Activated CD4-positive, alpha-beta memory T cell treated with anti-CD3 and anti-CD28 coated beads, Interleukin-2, amount 10 ng/mL, durations not matched to agents 7 days and 5 days (primary cell): ENCODE results near the gene YJEFN3. TPM values are rescaled to one million over a fixed set of nuclear protein-coding genes. Genes with fewer than 3 reads are reported as not detected.

Experiments
- CTCF ChIA-PET: fragments of 350-600 bp; sonication (Branson Sonifier 250); formaldehyde crosslinking; loops from one replicate; lab custom pipeline; 2021; ENCODE audit warnings: antibody characterized with exemption, inconsistent platforms; lab: Charles Lee
- POLR2A ChIA-PET: fragments of 350-600 bp; sonication (Branson Sonifier 250); formaldehyde crosslinking; loops from one replicate; lab custom pipeline; 2021; ENCODE audit warnings: antibody characterized with exemption; lab: Charles Lee
- DNase-seq: peaks from one replicate; pipeline ENCODE4 v3.0.0-alpha.2; 2020
- H3K27ac Mint-ChIP-seq: one replicate; pipeline ENCODE4 v1.8.0; 2021; ENCODE audit warnings: mild to moderate bottlenecking, mixed read lengths
- H3K27me3 Mint-ChIP-seq: one replicate; pipeline ENCODE4 v1.8.0; 2021; ENCODE audit warnings: mixed read lengths
- H3K36me3 Mint-ChIP-seq: one replicate; pipeline ENCODE4 v1.8.0; 2021; ENCODE audit warnings: low read depth, mixed read lengths
- H3K4me1 Mint-ChIP-seq: one replicate; pipeline ENCODE4 v1.8.0; 2021; ENCODE audit warnings: mixed read lengths
- H3K4me3 Mint-ChIP-seq: one replicate; pipeline ENCODE4 v1.8.0; 2021; ENCODE audit warnings: mild to moderate bottlenecking, mixed read lengths
- H3K9me3 Mint-ChIP-seq: one replicate; pipeline ENCODE4 v1.8.0; 2021; ENCODE audit warnings: mixed read lengths
- total RNA-seq, 2 experiments: library from RNA; stranded (reverse); gene quantifications; one replicate each; pipeline ENCODE4 v1.2.3, GENCODE V29; 2021

YJEFN3 gene
- total RNA-seq, 2 experiments from 2014 or later: 8.2 to 8.7 TPM

DNA sequence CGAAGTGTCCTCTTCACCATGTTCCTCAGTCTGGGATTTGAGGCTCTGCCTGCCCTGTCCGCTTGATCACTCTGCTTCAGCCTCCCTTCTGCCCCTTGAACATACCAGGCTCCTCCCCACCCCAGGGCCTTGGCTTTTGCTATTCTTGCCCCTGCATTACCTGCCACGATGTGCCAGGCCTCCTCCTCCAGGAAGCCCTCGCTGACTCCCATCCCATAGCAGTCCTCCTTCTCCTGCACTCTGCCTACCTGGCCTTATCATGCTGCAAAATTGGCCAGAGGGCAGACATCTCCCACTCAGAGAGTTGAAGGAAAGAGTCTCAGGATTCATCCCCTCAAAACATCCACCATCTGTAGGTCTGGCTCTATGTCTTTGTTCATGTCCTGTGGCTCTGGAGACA lies 2.2 kb downstream of the YJEFN3 start:
- peaks cover 23% of the 10 kb centered on the region for H3K36me3 Mint-ChIP-seq
- CTCF ChIA-PET: interaction anchor here (0.7 to 3.2 kb wide), 13 partner anchors 15 to 341 kb away, joined by 3 to 34 read pairs (median 7); partner anchors contain the start of genes GMIP, NDUFA13 and TSSK6
- no peak overlapping the region for H3K4me3 Mint-ChIP-seq
- H3K27me3 Mint-ChIP-seq: no peaks in the 10 kb centered on the region
- no peak overlapping the region for H3K27ac Mint-ChIP-seq
- no peaks in the 10 kb centered on the region for H3K9me3 Mint-ChIP-seq
- no peak for DNase-seq
- H3K4me1 Mint-ChIP-seq: peaks cover 7% of the 10 kb centered on the region
- POLR2A ChIA-PET: interaction anchor here (1.0 to 2.8 kb wide), 6 partner anchors 15 to 132 kb away, joined by 3 to 22 read pairs (median 8); partner anchors contain the start of genes ATP13A1, GMIP, NDUFA13 and TSSK6

DNA sequence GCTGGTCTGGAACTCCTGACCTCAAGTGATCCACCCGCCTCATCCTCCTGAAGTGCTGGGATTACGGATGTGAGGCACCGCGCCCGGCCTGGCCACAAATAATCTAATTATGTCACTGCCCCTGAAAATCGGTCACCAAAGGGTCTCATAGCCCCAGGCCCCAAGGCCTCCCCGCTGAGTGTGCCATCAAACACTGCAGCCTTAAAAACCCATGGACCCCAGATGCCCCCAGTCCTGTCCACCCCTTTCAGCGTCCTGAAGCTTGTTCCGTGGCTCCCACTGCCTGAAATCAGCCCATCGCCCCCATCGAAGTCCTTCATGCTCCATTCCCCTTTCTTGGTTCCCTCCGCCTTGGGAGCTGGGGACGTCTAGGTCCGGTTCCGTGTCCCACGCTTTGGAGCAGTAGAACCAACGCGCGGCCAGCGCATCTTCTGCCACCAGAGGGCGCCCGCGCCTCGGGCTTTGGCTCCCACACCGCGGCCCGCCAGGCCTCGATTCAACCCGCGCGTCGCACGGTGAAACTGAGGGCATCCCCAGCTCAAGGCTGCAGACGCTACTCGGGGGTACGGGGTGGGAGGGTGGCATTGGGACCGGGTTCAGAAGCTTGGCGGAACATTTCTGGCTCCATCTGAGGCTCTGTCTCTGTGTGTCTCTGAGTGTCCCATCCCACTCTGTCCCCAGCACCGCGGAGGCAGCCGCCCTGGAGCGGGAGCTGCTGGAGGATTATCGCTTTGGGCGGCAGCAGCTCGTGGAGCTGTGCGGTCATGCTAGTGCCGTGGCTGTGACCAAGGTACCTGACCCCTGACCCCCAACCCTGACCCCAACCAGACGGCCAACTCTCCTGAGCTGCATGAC lies 3.5 kb downstream of the YJEFN3 start:
- Mint-ChIP-seq H3K36me3 (peaks cover 15% of the 10 kb centered on the region), H3K4me1 (peaks cover 9% of the 10 kb centered on the region), H3K9me3 (no peaks in the 10 kb centered on the region), H3K27me3 (peaks cover 3% of the 10 kb centered on the region), H3K27ac (no peak overlapping the region), H3K4me3 (no peak overlapping the region)
- CTCF ChIA-PET: interaction anchor here (0.5 to 3.2 kb wide), 35 partner anchors 9 to 427 kb away, joined by 3 to 34 read pairs (median 3); partner anchors contain the start of genes GMIP, NDUFA13, TSSK6 and ZNF101
- POLR2A ChIA-PET: interaction anchor here (0.6 to 2.8 kb wide), 18 partner anchors 15 to 137 kb away, joined by 3 to 22 read pairs (median 4); partner anchors contain the start of genes ATP13A1, GMIP, NDUFA13 and PBX4
- peak; percentile 86 for DNase-seq

DNA sequence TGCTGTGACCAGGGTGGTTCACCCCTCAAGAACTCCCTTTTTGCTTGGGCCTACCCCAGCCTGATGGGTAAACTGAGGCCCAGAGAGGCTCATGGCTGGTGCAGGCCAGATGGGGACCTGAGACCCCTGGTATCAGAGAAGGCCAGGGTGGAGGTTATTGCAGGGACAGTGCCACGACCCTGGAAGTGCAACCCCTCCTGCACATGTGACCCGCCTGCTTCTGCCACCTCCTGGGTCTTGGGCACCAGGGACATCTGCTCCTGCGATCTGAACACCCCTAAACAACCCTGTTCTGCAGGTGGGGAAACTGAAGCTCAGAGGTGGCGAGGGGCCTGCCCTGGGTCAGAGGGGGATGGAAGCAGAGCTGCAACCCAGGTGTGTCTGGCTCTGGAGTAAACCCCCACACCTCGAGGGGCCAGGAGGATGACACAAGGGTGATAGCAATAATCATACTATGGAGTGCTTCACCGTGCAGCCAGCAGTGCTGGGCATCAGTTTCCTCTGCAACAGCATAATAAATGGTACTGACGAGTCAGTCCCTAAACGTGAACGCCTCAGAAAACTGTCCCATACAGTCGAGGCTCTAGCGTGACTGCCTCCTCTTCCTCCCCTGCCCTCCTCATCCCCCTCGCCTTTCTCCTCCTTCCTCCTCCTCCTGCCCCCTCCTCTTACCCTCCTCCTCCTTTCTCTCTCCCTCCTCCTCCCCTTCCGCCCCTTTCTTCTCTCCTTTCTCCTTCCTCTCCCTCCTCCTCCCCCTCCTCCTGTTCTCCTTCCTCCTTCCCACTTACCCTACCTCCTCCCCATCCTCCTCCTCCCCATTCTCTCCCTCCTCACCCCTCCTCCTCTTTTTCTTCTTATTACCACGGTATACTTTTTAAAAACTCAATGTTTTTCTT lies 4.3 kb downstream of the YJEFN3 start:
- no peak overlapping the region for H3K27ac Mint-ChIP-seq

DNA sequence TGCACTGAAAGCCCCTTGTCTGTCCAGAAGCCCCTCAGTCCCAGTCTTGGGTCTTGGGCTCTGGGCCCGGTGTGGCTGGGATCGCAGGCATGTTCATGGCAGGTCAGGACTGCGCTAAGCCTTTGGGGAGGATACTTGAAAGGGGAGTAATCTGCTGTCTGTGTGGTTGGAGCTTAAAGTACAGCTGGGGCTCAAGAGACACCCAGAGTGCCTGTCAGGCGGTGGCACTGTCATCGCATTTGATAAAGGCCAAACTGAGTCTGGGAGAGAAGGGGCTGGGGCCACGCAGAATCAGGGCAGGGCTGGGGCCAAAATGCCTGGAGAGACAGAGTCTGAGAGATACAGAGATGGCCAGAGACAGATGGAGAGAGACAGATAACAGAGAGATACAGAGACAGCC lies 5.1 kb downstream of the YJEFN3 start:
- H3K4me3 Mint-ChIP-seq: no peak overlapping the region
- H3K27ac Mint-ChIP-seq: no peak overlapping the region
- H3K4me1 Mint-ChIP-seq: peaks cover 19% of the 10 kb centered on the region
- H3K27me3 Mint-ChIP-seq: peaks cover 13% of the 10 kb centered on the region
- no peaks in the 10 kb centered on the region for H3K9me3 Mint-ChIP-seq
- ChIA-PET CTCF (interaction anchor here (3.0 kb wide), 1 partner anchor 57 kb away, joined by 11 read pairs; no protein-coding TSS in a partner anchor), POLR2A (interaction anchor here (0.6 to 2.8 kb wide), 3 partner anchors 110 to 304 kb away, joined by 3 to 19 read pairs (median 3); partner anchors contain the start of genes ATP13A1 and GMIP)
- H3K36me3 Mint-ChIP-seq: peaks cover 11% of the 10 kb centered on the region
- DNase-seq: no peak

More for the DNA sequence above, 4.3 kb downstream of the YJEFN3 start:
- Mint-ChIP-seq H3K9me3 (no peaks in the 10 kb centered on the region), H3K4me3 (no peak overlapping the region), H3K4me1 (peaks cover 14% of the 10 kb centered on the region), H3K36me3 (peaks cover 12% of the 10 kb centered on the region), H3K27me3 (peaks cover 8% of the 10 kb centered on the region)
- POLR2A ChIA-PET: interaction anchor here (0.6 to 2.8 kb wide), 17 partner anchors 14 to 304 kb away, joined by 3 to 22 read pairs (median 4); partner anchors contain the start of genes ATP13A1, GMIP, NDUFA13 and TSSK6
- CTCF ChIA-PET: interaction anchor here (0.5 to 3.2 kb wide), 27 partner anchors 8 to 426 kb away, joined by 3 to 34 read pairs (median 4); partner anchors contain the start of genes GMIP, NDUFA13, TSSK6 and ZNF101
- DNase-seq: no peak

DNA sequence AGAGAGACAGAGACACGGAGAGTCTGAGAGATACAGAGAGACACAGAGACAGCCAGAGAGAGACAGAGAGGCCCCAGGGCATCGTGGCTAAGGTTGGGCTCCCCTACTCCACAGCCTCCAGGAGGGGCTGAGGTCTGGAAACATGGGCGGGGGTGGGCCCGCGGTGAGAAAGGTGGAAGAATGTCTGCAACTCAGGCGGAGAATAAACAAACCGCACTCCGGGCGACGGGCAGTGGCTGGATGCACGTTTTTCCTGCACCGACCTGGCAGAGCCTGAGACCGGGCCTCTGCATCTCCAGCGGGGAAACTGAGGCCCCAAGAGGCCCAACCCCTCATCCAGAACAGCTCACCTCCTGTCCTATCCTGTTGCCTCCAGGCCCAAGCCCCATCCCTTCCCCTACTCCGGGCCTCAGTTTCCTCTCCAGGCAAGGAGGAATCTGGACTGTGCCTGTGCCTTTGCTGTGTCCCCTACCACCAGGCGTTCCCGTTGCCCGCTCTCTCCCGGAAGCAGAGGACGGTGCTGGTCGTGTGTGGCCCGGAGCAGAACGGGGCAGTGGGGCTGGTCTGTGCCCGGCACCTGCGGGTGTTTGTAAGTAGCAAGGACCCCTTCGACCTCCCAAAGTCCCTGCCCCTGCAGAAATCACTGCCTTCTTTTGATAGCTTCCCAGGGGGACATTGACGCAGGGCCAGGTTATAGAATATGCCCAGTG lies 6.0 kb downstream of the YJEFN3 start:
- Mint-ChIP-seq H3K27ac (no peak overlapping the region), H3K9me3 (no peaks in the 10 kb centered on the region), H3K27me3 (peaks cover 18% of the 10 kb centered on the region), H3K4me3 (no peak overlapping the region), H3K36me3 (peaks cover 8% of the 10 kb centered on the region), H3K4me1 (peaks cover 21% of the 10 kb centered on the region)
- CTCF ChIA-PET: interaction anchor here (1.1 to 1.2 kb wide), 2 partner anchors 19 to 109 kb away, joined by 4 to 5 read pairs; partner anchors contain the start of gene GMIP
- POLR2A ChIA-PET: interaction anchor here (0.8 to 1.0 kb wide), 2 partner anchors 85 to 109 kb away, joined by 3 read pairs; partner anchors contain the start of gene GMIP
- no peak for DNase-seq

DNA sequence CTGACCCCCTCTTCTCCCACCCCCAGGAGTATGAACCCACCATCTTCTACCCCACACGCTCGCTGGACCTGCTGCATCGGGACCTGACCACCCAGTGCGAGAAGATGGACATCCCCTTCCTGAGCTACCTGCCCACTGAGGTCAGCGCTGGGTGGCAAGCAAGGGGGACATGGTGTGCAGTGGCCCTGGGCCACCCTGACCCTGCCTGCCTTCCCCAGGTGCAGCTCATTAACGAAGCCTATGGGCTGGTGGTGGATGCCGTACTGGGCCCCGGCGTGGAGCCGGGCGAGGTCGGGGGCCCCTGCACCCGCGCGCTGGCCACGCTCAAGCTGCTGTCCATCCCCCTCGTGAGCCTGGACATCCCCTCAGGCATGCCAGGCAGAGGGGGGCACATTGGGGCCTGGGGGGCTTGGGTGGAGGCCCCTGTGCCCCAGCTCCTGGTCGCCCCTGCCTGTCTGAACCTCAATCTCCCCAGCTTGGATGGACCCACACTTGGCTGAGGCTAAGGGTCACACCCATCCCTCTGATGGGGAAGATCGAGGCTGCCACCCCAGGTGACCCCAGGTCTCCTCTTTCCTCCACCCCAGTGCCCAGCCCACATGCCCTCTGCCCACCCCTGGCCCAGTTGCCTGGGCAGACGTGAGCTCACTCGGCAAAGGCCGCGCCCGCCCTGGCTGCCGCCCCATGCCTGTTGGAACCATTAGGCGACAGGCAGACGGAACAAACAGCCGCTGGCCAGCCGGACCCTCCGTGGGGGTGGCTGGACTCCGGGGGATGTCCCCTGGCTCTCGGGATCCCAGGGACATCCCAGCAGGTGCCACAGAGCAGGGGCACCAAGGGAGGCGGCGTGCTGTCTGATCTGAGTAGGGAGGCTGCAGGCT lies 6.8 kb downstream of the YJEFN3 start:
- DNase-seq: no peak
- POLR2A ChIA-PET: interaction anchor here (0.8 to 1.0 kb wide), 2 partner anchors 84 to 108 kb away, joined by 3 read pairs; partner anchors contain the start of gene GMIP
- Mint-ChIP-seq H3K36me3 (peaks cover 8% of the 10 kb centered on the region), H3K4me3 (no peak overlapping the region), H3K27ac (peak overlapping the region; percentile 40), H3K27me3 (peaks cover 19% of the 10 kb centered on the region), H3K9me3 (no peaks in the 10 kb centered on the region), H3K4me1 (peaks cover 22% of the 10 kb centered on the region)
- CTCF ChIA-PET: interaction anchor here (1.1 to 1.2 kb wide), 2 partner anchors 18 to 108 kb away, joined by 4 to 5 read pairs; partner anchors contain the start of gene GMIP

DNA sequence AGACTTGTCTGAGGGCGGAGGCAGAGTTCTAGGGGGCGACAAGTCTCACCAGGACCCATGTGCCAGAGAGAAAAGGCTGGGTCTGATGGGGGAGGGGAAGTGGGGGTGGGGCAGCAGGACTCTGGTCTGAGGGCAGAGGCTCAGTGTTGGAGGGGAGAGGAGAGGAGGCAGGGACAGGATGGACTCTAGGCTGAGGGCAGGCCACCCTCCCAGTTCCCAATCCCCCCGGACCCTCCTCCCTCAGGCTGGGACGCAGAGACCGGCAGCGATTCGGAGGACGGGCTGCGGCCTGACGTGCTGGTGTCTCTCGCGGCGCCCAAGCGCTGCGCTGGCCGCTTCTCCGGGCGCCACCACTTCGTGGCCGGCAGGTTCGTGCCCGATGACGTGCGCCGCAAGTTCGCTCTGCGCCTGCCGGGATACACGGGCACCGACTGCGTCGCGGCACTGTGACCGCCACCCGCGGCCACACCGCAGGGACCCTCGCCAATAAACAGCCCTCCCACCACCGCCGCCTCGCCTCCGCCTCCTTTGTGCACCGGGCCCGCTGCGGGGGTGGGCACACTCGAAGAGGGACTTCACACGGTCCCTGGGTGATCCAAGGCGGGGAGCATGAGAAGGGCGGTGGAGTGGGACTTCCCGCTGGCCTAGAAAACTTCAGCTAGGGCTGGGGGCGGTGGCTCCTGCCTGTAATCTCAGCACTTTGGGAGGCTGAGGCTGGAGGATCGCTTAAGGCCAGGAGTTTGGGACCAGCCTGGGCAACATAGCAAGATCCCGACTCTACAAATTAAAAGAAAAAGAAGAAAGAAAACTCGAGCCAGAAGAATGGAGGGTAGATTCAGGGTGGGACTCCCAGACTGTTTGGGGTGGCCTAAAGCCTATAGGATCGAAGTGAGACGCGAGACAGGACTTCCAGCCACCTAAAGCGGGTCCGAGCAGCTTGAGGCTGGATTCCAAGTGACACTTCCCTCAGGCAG lies 8.7 kb downstream of the YJEFN3 start:
- Mint-ChIP-seq H3K4me3 (no peak overlapping the region), H3K27ac (no peak overlapping the region), H3K9me3 (no peaks in the 10 kb centered on the region), H3K4me1 (peaks cover 29% of the 10 kb centered on the region), H3K36me3 (peaks cover 4% of the 10 kb centered on the region), H3K27me3 (peaks cover 22% of the 10 kb centered on the region)
- no peak for DNase-seq
- ChIA-PET POLR2A (no interaction called here), CTCF (interaction anchor here (1.3 kb wide), 1 partner anchor 107 kb away, joined by 4 read pairs; the partner anchor contains the start of gene GMIP)

DNA sequence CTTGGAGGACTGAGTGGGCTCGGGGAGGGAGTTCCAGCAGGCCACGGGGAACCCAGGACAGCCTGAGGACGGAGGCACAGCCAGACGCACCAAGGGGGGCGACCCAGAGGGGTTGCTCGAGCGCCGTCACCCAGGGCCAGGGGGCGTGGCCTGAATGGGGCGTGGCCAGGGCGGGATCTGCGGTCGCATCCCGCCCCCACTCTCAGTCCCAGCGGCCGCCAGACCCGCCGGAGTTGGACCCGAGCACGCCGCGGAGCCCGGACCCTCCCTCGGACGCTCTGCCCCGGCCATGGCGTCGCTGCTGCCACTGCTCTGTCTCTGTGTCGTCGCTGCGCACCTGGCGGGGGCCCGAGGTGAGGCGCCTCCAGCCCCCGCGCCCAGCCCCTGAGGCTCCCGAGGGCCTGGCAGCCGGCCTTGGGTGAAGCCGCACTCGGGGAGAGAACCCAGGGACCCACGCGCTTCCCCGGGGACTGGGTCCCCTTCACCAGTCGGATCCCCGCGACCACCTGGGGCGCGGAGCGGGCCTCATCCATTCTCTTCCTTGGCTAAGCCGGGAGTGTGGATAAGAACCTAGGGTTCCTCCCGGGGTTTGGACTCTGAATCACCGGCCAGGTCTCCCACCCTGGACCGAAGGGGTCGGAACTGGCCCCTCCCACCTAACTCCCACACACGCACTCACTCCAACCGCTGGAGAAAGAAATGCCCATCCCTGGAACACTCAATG lies 9.5 kb downstream of the YJEFN3 start, which contains the start of gene CILP2:
CILP2 (plus strand) TSS at position 205 of the 724 bp plus-strand sequence; CDS start at position 290, 85 bp downstream.
- peaks cover 22% of the 10 kb centered on the region for H3K27me3 Mint-ChIP-seq
- CTCF ChIA-PET: interaction anchor here (1.2 to 1.3 kb wide), 2 partner anchors 16 to 106 kb away, joined by 4 to 8 read pairs; partner anchors contain the start of gene GMIP
- H3K4me3 Mint-ChIP-seq: no peak within 1 kb of the TSS
- no peaks in the 10 kb centered on the region for H3K9me3 Mint-ChIP-seq
- no peak for DNase-seq
- H3K27ac Mint-ChIP-seq: no peak within 1 kb of the TSS
- POLR2A ChIA-PET: interaction anchor here (0.9 to 1.4 kb wide), 2 partner anchors 10 to 91 kb away, joined by 3 read pairs; no protein-coding TSS in a partner anchor
- H3K36me3 Mint-ChIP-seq: peaks cover 4% of the 10 kb centered on the region
- H3K4me1 Mint-ChIP-seq: peaks cover 27% of the 10 kb centered on the region

DNA sequence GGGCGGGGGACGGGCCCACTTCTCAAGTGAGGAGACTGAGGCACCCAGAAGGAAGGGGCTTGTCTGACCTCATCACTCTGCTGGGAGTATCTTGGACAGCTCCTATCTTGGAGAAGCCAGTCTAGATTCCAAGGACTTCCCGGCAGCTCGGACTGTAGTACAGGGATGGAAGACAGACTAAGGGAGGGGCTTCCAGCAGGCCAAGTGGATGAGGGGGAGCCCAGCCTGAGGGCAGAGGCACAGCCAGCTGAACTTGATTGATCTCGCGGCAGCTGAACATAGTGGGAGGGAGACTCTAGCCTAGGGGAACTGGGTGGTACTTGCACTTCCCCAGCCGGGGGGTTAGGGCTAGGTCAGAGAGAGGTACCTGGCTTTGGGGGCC lies 10.1 kb downstream of the YJEFN3 start:
- POLR2A ChIA-PET: interaction anchor here (0.9 to 1.4 kb wide), 2 partner anchors 9 to 90 kb away, joined by 3 read pairs; no protein-coding TSS in a partner anchor
- no peak overlapping the region for H3K27ac Mint-ChIP-seq
- H3K4me1 Mint-ChIP-seq: peaks cover 27% of the 10 kb centered on the region
- H3K4me3 Mint-ChIP-seq: no peak overlapping the region
- H3K36me3 Mint-ChIP-seq: peaks cover 4% of the 10 kb centered on the region
- CTCF ChIA-PET: interaction anchor here (0.6 to 1.2 kb wide), 2 partner anchors 15 to 435 kb away, joined by 3 to 8 read pairs; no protein-coding TSS in a partner anchor
- H3K9me3 Mint-ChIP-seq: no peaks in the 10 kb centered on the region
- peaks cover 22% of the 10 kb centered on the region for H3K27me3 Mint-ChIP-seq
- no peak for DNase-seq
